SK-N-SH (cell line): ENCODE data around the gene AGTR1. TPM values are rescaled to one million over a fixed set of nuclear protein-coding genes. Genes with fewer than 3 reads are reported as not detected.

ENCODE experiments used
- CTCF ChIA-PET: fragments of 300-600, 350-600 bp; formaldehyde crosslinking; extraction: SDS; loops from one replicate; lab custom pipeline; 2021; lab: Yijun Ruan, JAX
- POLR2A ChIA-PET: fragments of 350-600 bp; sonication (Branson Sonifier 250); formaldehyde crosslinking; extraction: SDS; loops from one replicate; lab custom pipeline; 2020; ENCODE audit warnings: antibody characterized with exemption, inconsistent platforms; lab: Yijun Ruan, JAX
- DNase-seq: peaks from one replicate; pipeline ENCODE4 v3.0.0; 2012
- H2AFZ ChIP-seq: fragments of 200-600 bp; sonication (generic); 2 replicates; pipeline ENCODE4 v1.8.1; 2016; ENCODE audit warnings: antibody characterized with exemption, mild to moderate bottlenecking, low read depth
- H3F3A ChIP-seq: fragments of 200-600 bp; sonication (generic); replicated peaks from 2 replicates; pipeline ENCODE3; 2016; ENCODE audit warnings: antibody characterized with exemption, mild to moderate bottlenecking; ENCODE audit not compliant: insufficient read depth
- H3K27ac ChIP-seq, 2 experiments: fragments of 200-500 bp in 1 of 2; fragments of 200-600 bp in 1 of 2; sonication (Bioruptor generic) in 1 of 2; sonication (generic), shearing (Covaris generic) in 1 of 2; 2 replicates each; pipeline versions ENCODE4 v1.5.1 to v1.6.1; 2014 to 2016; ENCODE audit warnings: low read depth in 2 of 2, inconsistent platforms in 1 of 2, low read length in 1 of 2, mild to moderate bottlenecking in 1 of 2, mixed read lengths in 1 of 2
- H3K27me3 ChIP-seq: fragments of 200-600 bp; sonication (generic), shearing (Covaris generic); 2 replicates; pipeline ENCODE4 v1.6.1; 2016; ENCODE audit warnings: mixed run types; ENCODE audit not compliant: insufficient read depth
- H3K36me3 ChIP-seq, 2 experiments: fragments of 200-500 bp in 1 of 2; fragments of 200-600 bp in 1 of 2; sonication (Bioruptor generic) in 1 of 2; sonication (generic) in 1 of 2; replicated peaks in 1 of 2; 2 replicates each; pipeline versions ENCODE3 to v1.5.1; 2014 to 2016; ENCODE audit warnings: low read length in 1 of 2, mild to moderate bottlenecking in 1 of 2; ENCODE audit not compliant: insufficient read depth in 2 of 2, control insufficient read depth in 1 of 2
- H3K4me1 ChIP-seq, 2 experiments: fragments of 200-500 bp in 1 of 2; fragments of 200-600 bp in 1 of 2; sonication (Bioruptor generic) in 1 of 2; sonication (generic), shearing (Covaris generic) in 1 of 2; 2 replicates each; pipeline versions ENCODE4 v1.5.1 to v1.6.1; 2014 to 2016; ENCODE audit warnings: low read depth in 1 of 2, low read length in 1 of 2, mixed run types in 1 of 2; ENCODE audit not compliant: insufficient read depth in 2 of 2, control insufficient read depth in 1 of 2
- H3K4me2 ChIP-seq: fragments of 200-600 bp; sonication (generic), shearing (Covaris generic); 2 replicates; pipeline ENCODE4 v1.6.1; 2017; ENCODE audit warnings: mixed run types
- H3K4me3 ChIP-seq, 2 experiments: fragments of 200-500 bp in 1 of 2; fragments of 200-600 bp in 1 of 2; sonication (Bioruptor generic) in 1 of 2; sonication (generic), shearing (Covaris generic) in 1 of 2; 2 replicates each; pipeline versions ENCODE4 v1.5.1 to v1.8.1; 2014 to 2016; ENCODE audit warnings: low read depth in 2 of 2, inconsistent platforms in 1 of 2, low read length in 1 of 2, mild to moderate bottlenecking in 1 of 2, mixed read lengths in 1 of 2, moderate library complexity in 1 of 2
- H3K79me2 ChIP-seq: fragments of 200-600 bp; sonication (generic); 2 replicates; pipeline ENCODE4 v1.8.1; 2017; ENCODE audit warnings: mild to moderate bottlenecking; ENCODE audit not compliant: insufficient read depth
- H3K9ac ChIP-seq: fragments of 200-600 bp; sonication (generic); 2 replicates; pipeline ENCODE4 v1.6.1; 2017; ENCODE audit warnings: mixed run types
- H3K9me2 ChIP-seq: fragments of 200-600 bp; sonication (generic); 2 replicates; pipeline ENCODE4 v1.6.1; 2017; ENCODE audit warnings: mixed run types
- H3K9me3 ChIP-seq: fragments of 200-600 bp; sonication (generic); 2 replicates; pipeline ENCODE4 v1.6.1; 2017; ENCODE audit warnings: mixed run types, mild to moderate bottlenecking, moderate library complexity
- H4K20me1 ChIP-seq: fragments of 200-600 bp; sonication (generic); 2 replicates; pipeline ENCODE4 v1.6.1; 2017; ENCODE audit warnings: mild to moderate bottlenecking, mixed run types; ENCODE audit not compliant: insufficient read depth
- EP300 ChIP-seq, 2 experiments: IDR thresholded peaks; 2 replicates each; pipeline versions ENCODE4 v1.4.0 to v1.6.1; 2012; ENCODE audit warnings: borderline replicate concordance in 1 of 2, low read depth in 1 of 2, low read length in 1 of 2
- GABPA ChIP-seq: IDR thresholded peaks from 2 replicates; pipeline ENCODE4 v1.4.0; 2012; ENCODE audit warnings: low read depth, mild to moderate bottlenecking
- IRF3 ChIP-seq: fragments of 150-350 bp; IDR thresholded peaks from 2 replicates; pipeline ENCODE4 v1.6.1; 2016; ENCODE audit warnings: mild to moderate bottlenecking, low read depth, low read length
- MEF2A ChIP-seq: IDR thresholded peaks from 2 replicates; pipeline ENCODE4 v1.4.0; 2012; ENCODE audit warnings: low read depth, borderline replicate concordance
- MXI1 ChIP-seq: IDR thresholded peaks from 2 replicates; pipeline ENCODE4 v1.6.1; 2012; ENCODE audit warnings: mild to moderate bottlenecking, low read depth, low read length, improper control_type of control experiment
- NFIC ChIP-seq: IDR thresholded peaks from 2 replicates; pipeline ENCODE4 v1.4.0; 2012; ENCODE audit warnings: borderline replicate concordance
- NRF1 ChIP-seq: IDR thresholded peaks from 2 replicates; pipeline ENCODE4 v1.6.1; 2012; ENCODE audit warnings: low read depth, mild to moderate bottlenecking, low read length
- PBX3 ChIP-seq: IDR thresholded peaks from 2 replicates; pipeline ENCODE4; 2012
- RFX5 ChIP-seq: IDR thresholded peaks from 2 replicates; pipeline ENCODE4 v1.6.1; 2012; ENCODE audit warnings: mild to moderate bottlenecking, improper control_type of control experiment, low read length
- RXRA ChIP-seq: IDR thresholded peaks from 2 replicates; pipeline ENCODE4 v1.4.0; 2012; ENCODE audit warnings: low read depth, mild to moderate bottlenecking, borderline replicate concordance
- SIN3A ChIP-seq: IDR thresholded peaks from 2 replicates; pipeline ENCODE4 v1.6.1; 2012; ENCODE audit warnings: low read depth, mild to moderate bottlenecking, low read length, moderate library complexity, borderline replicate concordance
- TAF1 ChIP-seq: IDR thresholded peaks from 2 replicates; pipeline ENCODE4 v1.6.1; 2012; ENCODE audit warnings: low read depth, mild to moderate bottlenecking, low read length, moderate library complexity, borderline replicate concordance
- YY1 ChIP-seq: IDR thresholded peaks from 2 replicates; pipeline ENCODE4 v1.4.0; 2012; ENCODE audit warnings: low read depth, mild to moderate bottlenecking
- ZBTB33 ChIP-seq: IDR thresholded peaks from 2 replicates; pipeline ENCODE4 v1.4.0; 2012; ENCODE audit warnings: low read depth, borderline replicate concordance
- WGBS: methylation state at CpG from one replicate; pipeline ENCODE4 v1.1.6; 2017; ENCODE audit warnings: low lambda C conversion rate; 5-methylcytosine and 5-hydroxymethylcytosine counted together
- polyA plus RNA-seq, 3 experiments: library from polyadenylated mRNA; depleted of rRNA; stranded (reverse); fragments of >200 nt; gene quantifications; 2 replicates each; pipeline ENCODE4 v1.2.3, GENCODE V29; 2012

The AGTR1 gene
- polyA plus RNA-seq, 1 of the 3 experiments (the other 2 are of a cell fraction) = 0.15 TPM

GRCh38 chr3:148741219-148741618, 43.5 kb downstream of the AGTR1 start (continued):
- TF ChIP-seq ZBTB33 (no peak), SIN3A (no peak), NFIC (no peak), EP300 (IDR thresholded peaks at IDR 0.05; ENCODE audit: borderline replicate concordance in 1 of 2, low read depth in 1 of 2, low read length in 1 of 2) (no peak)

- CTCF ChIA-PET = interaction anchor here (0.6 to 1.9 kb wide), 2 partner anchors 15 to 22 kb away, joined by 3 to 9 read pairs; no protein-coding TSS in a partner anchor
- Histone ChIP-seq H2AFZ (no peak overlapping the region), H3F3A (no peaks in the 10 kb centered on the region), H3K4me1 (peaks cover 0 to 3% of the 10 kb centered on the region in 2 experiments; a peak in 1 of 4 replicates), H3K27me3 (no peaks in the 10 kb centered on the region), H3K4me2 (no peak overlapping the region), H3K9me2 (no peaks in the 10 kb centered on the region), H3K36me3 (no peaks in the 10 kb centered on the region), H3K9me3 (no peaks in the 10 kb centered on the region), H3K27ac (no peak overlapping the region), H4K20me1 (no peaks in the 10 kb centered on the region), H3K9ac (no peak overlapping the region), H3K79me2 (no peaks in the 10 kb centered on the region), H3K4me3 (no peak overlapping the region)
- TF ChIP-seq PBX3 (no peak), NFIC (no peak), MEF2A (no peak), IRF3 (no peak), TAF1 (no peak)
- DNase-seq = no peak
- POLR2A ChIA-PET = no interaction called here
- WGBS = 72% methylated on average over 6 of the region's 6 CpGs
These were observed 44.4 kb downstream of the AGTR1 start for GRCh38 chr3:148742118-148742517.

- CTCF ChIA-PET = interaction anchor here (0.7 to 1.5 kb wide), 3 partner anchors 19 to 509 kb away, joined by 4 read pairs; no protein-coding TSS in a partner anchor
- no peak overlapping the region for H3K9ac ChIP-seq
- peaks cover 0 to 2% of the 10 kb centered on the region in 2 experiments; a peak in 1 of 4 replicates for H3K4me1 ChIP-seq
- H3K9me3 ChIP-seq = no peaks in the 10 kb centered on the region
- H3K36me3 ChIP-seq = no peaks in the 10 kb centered on the region
- no peaks in the 10 kb centered on the region for H3K79me2 ChIP-seq
- no peak overlapping the region for H2AFZ ChIP-seq
- H3K4me3 ChIP-seq = no peak overlapping the region
- TF ChIP-seq NRF1 (no peak), IRF3 (no peak), MXI1 (no peak), SIN3A (no peak), RXRA (no peak), YY1 (no peak), EP300 (IDR thresholded peaks at IDR 0.05; ENCODE audit: borderline replicate concordance in 1 of 2, low read depth in 1 of 2, low read length in 1 of 2) (no peak), GABPA (no peak), RFX5 (no peak)
- TF ChIP-seq, all 33 proteins: peak for 0
- Histone ChIP-seq H3K9me2 (no peaks in the 10 kb centered on the region), H4K20me1 (no peaks in the 10 kb centered on the region), H3K27ac (no peak overlapping the region), H3K27me3 (no peaks in the 10 kb centered on the region), H3K4me2 (no peak overlapping the region), H3F3A (no peaks in the 10 kb centered on the region)
- 83% methylated on average over 5 of the region's 5 CpGs for WGBS
- DNase-seq = no peak
- POLR2A ChIA-PET = no interaction called here
These were observed 48.4 kb downstream of the AGTR1 start for GRCh38 chr3:148746053-148746452.
